H1 (cell line): ENCODE results near the gene ATP5ME. TPM values are rescaled to one million over a fixed set of nuclear protein-coding genes. Genes with fewer than 3 reads are reported as not detected.

Source experiments
- CTCF ChIA-PET: fragments of 300-600 bp; sonication (Branson Sonifier 250); formaldehyde crosslinking; loops from one replicate; lab custom pipeline; 2021; ENCODE audit not compliant: partially characterized antibody; lab: Charles Lee
- POLR2A ChIA-PET: fragments of 300-600 bp; sonication (Branson Sonifier 250); formaldehyde crosslinking; loops from one replicate; lab custom pipeline; 2021; ENCODE audit warnings: inconsistent platforms; ENCODE audit not compliant: partially characterized antibody; lab: Charles Lee
- DNase-seq, 2 experiments: peaks; one replicate each; pipeline versions ENCODE4 v3.0.0 to v3.0.0-alpha.2; 2010 to 2022; ENCODE audit warnings: low spot score in 2 of 2, low read depth in 1 of 2, mixed read lengths in 1 of 2
- FAIRE-seq: peaks from 2 replicates; lab custom pipeline; 2011; peaks lifted over from hg19 to GRCh38; lab: Jason Lieb, UNC
- H2AFZ ChIP-seq: 2 replicates; pipeline ENCODE4 v1.8.1; 2012; ENCODE audit warnings: low read length, inconsistent platforms
- H2AK5ac ChIP-seq: 2 replicates; pipeline ENCODE4 v1.6.1; 2013; ENCODE audit warnings: low read depth, low read length
- H2BK120ac ChIP-seq: replicated peaks from 2 replicates; pipeline ENCODE3; 2013; ENCODE audit warnings: low read depth, low read length, inconsistent platforms
- H2BK12ac ChIP-seq: 2 replicates; pipeline ENCODE4 v1.6.1; 2013; ENCODE audit warnings: low read depth, low read length
- H2BK15ac ChIP-seq: 2 replicates; pipeline ENCODE4 v1.6.1; 2013; ENCODE audit warnings: low read length
- H2BK20ac ChIP-seq: 2 replicates; pipeline ENCODE4 v1.6.1; 2013; ENCODE audit warnings: low read length
- H2BK5ac ChIP-seq: 2 replicates; pipeline ENCODE4 v1.6.1; 2013; ENCODE audit warnings: low read depth, low read length
- H3K14ac ChIP-seq: 2 replicates; pipeline ENCODE4 v1.6.1; 2013; ENCODE audit warnings: inconsistent platforms; ENCODE audit not compliant: insufficient read length
- H3K18ac ChIP-seq: 2 replicates; pipeline ENCODE4 v1.6.1; 2013; ENCODE audit warnings: low read length; ENCODE audit errors: extremely low read depth
- H3K23ac ChIP-seq: 2 replicates; pipeline ENCODE4 v1.6.1; 2013; ENCODE audit warnings: inconsistent platforms; ENCODE audit not compliant: insufficient read length
- H3K23me2 ChIP-seq: 2 replicates; pipeline ENCODE4 v1.6.1; 2013; ENCODE audit warnings: low read depth, low read length
- H3K27ac ChIP-seq: 2 replicates; pipeline ENCODE4 v1.6.1; 2011; ENCODE audit warnings: low read depth, low read length, inconsistent platforms
- H3K27me3 ChIP-seq, 4 experiments: replicated peaks in 1 of 4; 1 replicate in 1 of 4; 2 replicates in 3 of 4; pipeline versions ENCODE4 v1.6.1 to v1.8.1; 2011 to 2013; ENCODE audit warnings: low read length in 3 of 4, mild to moderate bottlenecking in 3 of 4, inconsistent platforms in 2 of 4, mixed read lengths in 2 of 4, moderate library complexity in 1 of 4; ENCODE audit not compliant: control insufficient read depth in 3 of 4, insufficient read depth in 3 of 4; ENCODE audit errors: extremely low read depth in 1 of 4
- H3K36me3 ChIP-seq, 4 experiments: 2 replicates each; pipeline versions ENCODE4 v1.6.1 to v1.8.1; 2011 to 2013; ENCODE audit warnings: mild to moderate bottlenecking in 4 of 4, low read length in 3 of 4, moderate library complexity in 2 of 4, control low read depth in 1 of 4, inconsistent platforms in 1 of 4; ENCODE audit not compliant: insufficient read depth in 4 of 4, control insufficient read depth in 2 of 4
- H3K4ac ChIP-seq: replicated peaks from 2 replicates; pipeline ENCODE3; 2013; ENCODE audit warnings: low read length, low read depth, mixed read lengths, inconsistent platforms; ENCODE audit not compliant: insufficient read length
- H3K4me1 ChIP-seq, 4 experiments: replicated peaks in 1 of 4; 1 replicate in 1 of 4; 2 replicates in 3 of 4; pipeline versions ENCODE4 v1.6.1 to v1.8.1; 2011 to 2013; ENCODE audit warnings: low read length in 3 of 4, inconsistent platforms in 2 of 4, mixed read lengths in 1 of 4; ENCODE audit not compliant: insufficient read depth in 4 of 4, control insufficient read depth in 3 of 4
- H3K4me2 ChIP-seq, 2 experiments: 2 replicates each; pipeline versions ENCODE4 v1.6.1 to v1.8.1; 2011 to 2013; ENCODE audit warnings: low read depth in 2 of 2, low read length in 2 of 2, control low read depth in 1 of 2, inconsistent platforms in 1 of 2, mild to moderate bottlenecking in 1 of 2; ENCODE audit not compliant: insufficient read depth in 1 of 2
- H3K4me3 ChIP-seq, 4 experiments: fragments of 200-600, 300-600 bp in 1 of 4; sonication (generic), shearing (Covaris generic), sonication (Bioruptor Twin) in 1 of 4; 2 replicates each; pipeline versions ENCODE4 v1.5.1 to v1.8.1; 2011 to 2016; ENCODE audit warnings: low read length in 4 of 4, low read depth in 3 of 4, control low read depth in 2 of 4, inconsistent platforms in 2 of 4, mild to moderate bottlenecking in 2 of 4, mixed read lengths in 1 of 4, moderate library complexity in 1 of 4; ENCODE audit not compliant: insufficient read depth in 2 of 4; ENCODE audit errors: extremely low read depth in 1 of 4
- H3K56ac ChIP-seq: replicated peaks from 2 replicates; pipeline ENCODE3; 2013; ENCODE audit warnings: low read depth, mild to moderate bottlenecking, mixed read lengths, low read length, inconsistent platforms; ENCODE audit not compliant: insufficient read length
- H3K79me1 ChIP-seq: 2 replicates; pipeline ENCODE4 v1.6.1; 2013; ENCODE audit warnings: low read depth, low read length, control low read depth
- H3K79me2 ChIP-seq, 2 experiments: 2 replicates each; pipeline versions ENCODE4 v1.6.1 to v1.8.1; 2012 to 2013; ENCODE audit warnings: low read length in 2 of 2, mild to moderate bottlenecking in 2 of 2, inconsistent platforms in 1 of 2; ENCODE audit not compliant: insufficient read depth in 2 of 2, control insufficient read depth in 1 of 2
- H3K9ac ChIP-seq, 4 experiments: replicated peaks in 1 of 4; 1 replicate in 1 of 4; 2 replicates in 3 of 4; pipeline versions ENCODE4 v1.6.1 to v1.8.1; 2011 to 2013; ENCODE audit warnings: low read depth in 3 of 4, low read length in 3 of 4, control low read depth in 2 of 4, mild to moderate bottlenecking in 2 of 4, moderate library complexity in 2 of 4, inconsistent platforms in 1 of 4; ENCODE audit errors: extremely low read depth in 1 of 4
- H3K9me3 ChIP-seq, 2 experiments: 2 replicates each; pipeline versions ENCODE4 v1.6.1 to v1.8.1; 2012 to 2013; ENCODE audit warnings: mild to moderate bottlenecking in 2 of 2, moderate library complexity in 2 of 2, control low read depth in 1 of 2, inconsistent platforms in 1 of 2, low read depth in 1 of 2, low read length in 1 of 2, mixed read lengths in 1 of 2; ENCODE audit not compliant: insufficient read depth in 2 of 2
- H4K20me1 ChIP-seq, 2 experiments: replicated peaks in 1 of 2; 2 replicates each; pipeline versions ENCODE3 to v1.8.1; 2011 to 2013; ENCODE audit warnings: inconsistent platforms in 2 of 2, low read length in 2 of 2, mild to moderate bottlenecking in 1 of 2; ENCODE audit not compliant: insufficient read depth in 2 of 2, control insufficient read depth in 1 of 2
- H4K5ac ChIP-seq: 2 replicates; pipeline ENCODE4 v1.6.1; 2013; ENCODE audit warnings: low read length, low read depth, mixed read lengths, inconsistent platforms; ENCODE audit not compliant: insufficient read length
- H4K8ac ChIP-seq: 2 replicates; pipeline ENCODE4 v1.8.0; 2013; ENCODE audit warnings: mild to moderate bottlenecking, moderate library complexity, low read length, inconsistent platforms; ENCODE audit not compliant: insufficient read depth; ENCODE audit errors: extremely low read depth
- H4K91ac ChIP-seq: replicated peaks from 2 replicates; pipeline ENCODE3; 2013; ENCODE audit warnings: low read length, mixed read lengths, inconsistent platforms; ENCODE audit not compliant: insufficient read length
- CREB1 ChIP-seq: IDR thresholded peaks from 2 replicates; pipeline ENCODE4 v1.6.1; 2012; ENCODE audit warnings: inconsistent platforms
- FOSL1 ChIP-seq: IDR thresholded peaks from 2 replicates; pipeline ENCODE4 v1.6.1; 2011; ENCODE audit warnings: mild to moderate bottlenecking, low read depth, low read length, moderate library complexity; ENCODE audit not compliant: insufficient read depth
- JUND ChIP-seq: IDR thresholded peaks from 2 replicates; pipeline ENCODE4 v1.6.1; 2011; ENCODE audit warnings: mild to moderate bottlenecking, improper control_type of control experiment, low read length
- SP1 ChIP-seq: IDR thresholded peaks from 2 replicates; pipeline ENCODE4 v1.6.1; 2011; ENCODE audit warnings: low read depth, low read length
- TCF12 ChIP-seq: IDR thresholded peaks from 2 replicates; pipeline ENCODE4 v1.6.1; 2011; ENCODE audit warnings: low read depth, mild to moderate bottlenecking, low read length
- WGBS, 2 experiments: shearing (Covaris generic) in 1 of 2; methylation state at CpG; one replicate each; pipeline versions ENCODE4 v1.1.6 to v1.1.7; 2013 to 2015; ENCODE audit warnings: low lambda C conversion rate in 2 of 2, mixed read lengths in 2 of 2, inconsistent platforms in 1 of 2, low coverage in 1 of 2, missing lambda C conversion rate in 1 of 2; ENCODE audit not compliant: insufficient replicate concordance in 2 of 2, insufficient coverage in 1 of 2, insufficient read length in 1 of 2; ENCODE audit errors: extremely low coverage in 1 of 2, missing lambda C conversion rate in 1 of 2; 5-methylcytosine and 5-hydroxymethylcytosine counted together
- polyA plus RNA-seq, 7 experiments: library from polyadenylated mRNA; depleted of rRNA in 3 of 7; stranded (reverse) in 5 of 7; unstranded in 2 of 7; fragments of >200 nt in 5 of 7; fragments of 200-250 nt in 2 of 7; gene quantifications; 1 replicate in 5 of 7; 2 replicates in 1 of 7; 4 replicates in 1 of 7; pipeline versions ENCODE4 v1.2.1 to v1.2.3, GENCODE V29; 2011 to 2013; ENCODE audit warnings: missing spikeins in 2 of 7, mixed read lengths in 2 of 7
- total RNA-seq: library from RNA; stranded (reverse); fragmentation: NEBNext Ultra II Directional; extraction: Animal tissue kit (Norgen Biotek cat#: 25700); gene quantifications from 2 replicates; pipeline ENCODE4 v1.2.1, GENCODE V29; 2021

Gene ATP5ME
- total and polyA plus RNA-seq, 2 of the 8 experiments (the other 6 are each of a cell fraction or from before 2014, with no cell fraction given) = 375 to 450 TPM

- H4K20me1 ChIP-seq = peaks cover 0 to 7% of the 10 kb centered on the region in 2 experiments
- no peaks in the 10 kb centered on the region; a peak in 1 of 8 replicates for H3K36me3 ChIP-seq
- no peak overlapping the region for H3K27ac ChIP-seq
- no peak overlapping the region for H2AK5ac ChIP-seq
- no peak overlapping the region for H3K56ac ChIP-seq
- H3K14ac ChIP-seq = no peak overlapping the region
- no peaks in the 10 kb centered on the region for H3K79me2 ChIP-seq
- no peak overlapping the region for H2AFZ ChIP-seq
- H4K8ac ChIP-seq = no peak overlapping the region
- no peak for DNase-seq
- H3K9ac ChIP-seq = no peak overlapping the region
- no peak overlapping the region for H2BK15ac ChIP-seq
- H3K23me2 ChIP-seq = no peaks in the 10 kb centered on the region
- no peak for FAIRE-seq
- no peak overlapping the region for H3K23ac ChIP-seq
- H3K18ac ChIP-seq = no peak overlapping the region
- no peak overlapping the region for H3K4ac ChIP-seq
- no peak overlapping the region for H2BK120ac ChIP-seq
- POLR2A ChIA-PET = interaction anchor here (0.6 to 3.1 kb wide), 4 partner anchors 9 to 56 kb away, joined by 3 to 11 read pairs (median 6); no protein-coding TSS in a partner anchor
- H3K4me2 ChIP-seq = no peak overlapping the region
- H3K79me1 ChIP-seq = no peaks in the 10 kb centered on the region
- WGBS, 2 experiments = 89% methylated on average over 29 of the region's 29 CpGs; no CpG with 5 or more reads in 1 of the 2 experiments
- H3K27me3 ChIP-seq = peaks cover 0 to 11% (median 0%) of the 10 kb centered on the region in 4 experiments; a peak in 2 of 7 replicates
- TF ChIP-seq FOSL1 = no peak
- TF ChIP-seq TCF12 = no peak
- no peak for TF ChIP-seq SP1
- TF ChIP-seq CREB1 = no peak
- no peak for TF ChIP-seq JUND
- no peak overlapping the region for H2BK5ac ChIP-seq
- no peak overlapping the region for H4K5ac ChIP-seq
- CTCF ChIA-PET = interaction anchor here (1.0 kb wide), 1 partner anchor 12 kb away, joined by 3 read pairs; no protein-coding TSS in a partner anchor
- H3K4me1 ChIP-seq = no peaks in the 10 kb centered on the region
- no peak overlapping the region for H2BK12ac ChIP-seq
- no peak overlapping the region for H4K91ac ChIP-seq
- H2BK20ac ChIP-seq = no peak overlapping the region
- no peaks in the 10 kb centered on the region for H3K9me3 ChIP-seq
- H3K4me3 ChIP-seq = no peak overlapping the region
Observed at GRCh38 chr4:653831-654502, 20.1 kb downstream of the ATP5ME start.
